Adrenal gland (tissue), 12 donors: Measurements from ENCODE around the gene CTBP2. TPM values are rescaled to one million over a fixed set of nuclear protein-coding genes. Genes with fewer than 3 reads are reported as not detected.

ENCODE experiments used
- DNase-seq, 7 donors: peaks; one replicate each; pipeline ENCODE4 v3.0.0-alpha.2; 2019 to 2020
- H3K27ac ChIP-seq, 5 donors: fragments of 200-600 bp; sonication (generic) in 4 of 5; 1 replicate in 3 of 5; 2 replicates in 2 of 5; pipeline versions ENCODE4 v1.5.1 to v1.8.0; 2016 to 2020; ENCODE audit warnings: mild to moderate bottlenecking in 1 of 5
- H3K27me3 ChIP-seq: fragments of 200-600 bp; 2 replicates; pipeline ENCODE4 v1.8.0; 2021
- H3K36me3 ChIP-seq, 2 donors: fragments of 200-600 bp; replicated peaks in 1 of 2; 1 replicate in 1 of 2; 2 replicates in 1 of 2; pipeline versions ENCODE4 v1.5.1 to v1.8.0; 2018 to 2022
- H3K4me1 ChIP-seq, 2 donors: fragments of 200-600 bp; replicated peaks in 1 of 2; 1 replicate in 1 of 2; 2 replicates in 1 of 2; pipeline versions ENCODE4 v1.5.1 to v1.8.0; 2018 to 2021
- H3K4me3 ChIP-seq, 4 donors: fragments of 200-600 bp; sonication (generic) in 3 of 4; one replicate each; pipeline ENCODE4 v1.5.1; 2016 to 2018
- H3K9me3 ChIP-seq, 3 donors: fragments of 200-600 bp; sonication (generic) in 1 of 3; replicated peaks in 1 of 3; 1 replicate in 2 of 3; 2 replicates in 1 of 3; pipeline versions ENCODE4 v1.5.1 to v1.8.0; 2016 to 2021
- CTCF ChIP-seq, 6 experiments: fragments of 450-650 bp in 4 of 6; fragments of 200-600 bp in 2 of 6; sonication (generic) in 1 of 6; IDR thresholded peaks; 1 replicate in 5 of 6; 2 replicates in 1 of 6; pipeline versions ENCODE4 v1.5.1 to v1.8.0; 2016 to 2021; ENCODE audit warnings: antibody characterized with exemption in 6 of 6, mild to moderate bottlenecking in 2 of 6, moderate library complexity in 1 of 6
- POLR2A ChIP-seq, 2 donors: fragments of 450-650 bp; IDR thresholded peaks; one replicate each; pipeline ENCODE4 v1.6.1; 2017; ENCODE audit warnings: antibody characterized with exemption in 2 of 2, mild to moderate bottlenecking in 2 of 2, moderate library complexity in 1 of 2
- WGBS, 4 donors: extraction: QIAGEN DNeasy Blood & Tissue Kit in 2 of 4; methylation state at CpG; one replicate each; pipeline versions ENCODE4 v1.1.5 to v1.1.7; 2013 to 2017; 5-methylcytosine and 5-hydroxymethylcytosine counted together
- intact Hi-C, 2 donors: fragments of 100-400 bp; cut with DNase I; formaldehyde crosslinking; loops; one replicate each; pipeline versions ENCODE4 v1.14.1 to v1.15.0; 2022 to 2023
- polyA plus RNA-seq, 3 donors: library from polyadenylated mRNA; stranded (reverse); fragments of 200-250 nt in 2 of 3; fragments of 350-450 nt in 1 of 3; fragmentation: Illumina TruSeq in 1 of 3; extraction: RNeasy Lipid Tissue Mini Kit (QIAGEN cat#74804) in 1 of 3; gene quantifications; one replicate each; pipeline ENCODE4 v1.2.3, GENCODE V29; 2013 to 2014
- total RNA-seq, 9 donors: library from RNA; depleted of rRNA in 4 of 9; stranded (reverse); fragments of >200 nt in 4 of 9; fragments of 120-200 nt in 1 of 9; fragmentation: NEBNext Ultra II Directional in 1 of 9; extraction: Animal tissue kit (Norgen Biotek cat#: 25700) in 1 of 9; gene quantifications; one replicate each; pipeline versions ENCODE4 v1.1.0 to v1.2.4, GENCODE V29; 2013 to 2023
- donor health status: healthy with polysubstance abuse.
- donor health status: Bipolar disorder and iron deficiency.
- donor health status: DM: yes; HTN: yes; CAD: no.
- donor health status: DM: no; HTN: no; CAD: no.
- donor health status: DM: no; HTN: no; CAD: no.
- donor health status: DM: yes; HTN: yes; CAD: no.

The CTBP2 gene
- total and polyA plus RNA-seq, 12 donors: 25.3 to 66.5 (median 45.7) TPM

GRCh38 chr10:125107166-125107949, 53.0 kb downstream of the CTBP2 start:
- Histone ChIP-seq H3K27ac (no peak overlapping the region), H3K4me3 (no peak overlapping the region), H3K9me3 (no peaks in the 10 kb centered on the region), H3K27me3 (no peaks in the 10 kb centered on the region), H3K4me1 (peaks cover 0 to 15% of the 10 kb centered on the region in 2 donors), H3K36me3 (peaks cover 0 to 12% of the 10 kb centered on the region in 2 donors)
- intact Hi-C loops: no loop called here
- no peak for TF ChIP-seq CTCF (IDR thresholded peaks at IDR 0.05)
- no peak for TF ChIP-seq POLR2A (IDR thresholded peaks at IDR 0.05)
- WGBS, 4 donors: 83 to 89% (median 87%) methylated on average over 9 to 10 of the region's 10 CpGs
- no peak for DNase-seq

- Histone ChIP-seq H3K36me3 (peaks cover 0 to 12% of the 10 kb centered on the region in 2 donors), H3K9me3 (no peaks in the 10 kb centered on the region), H3K27me3 (no peaks in the 10 kb centered on the region), H3K4me1 (peaks cover 0 to 20% of the 10 kb centered on the region in 2 donors), H3K27ac (no peak overlapping the region), H3K4me3 (no peak overlapping the region)
- intact Hi-C loops: no loop called here
- no peak for DNase-seq
- WGBS, 4 donors: 92 to 98% (median 94%) methylated on average over 9 of the region's 9 CpGs
- no peak for TF ChIP-seq CTCF (IDR thresholded peaks at IDR 0.05)
- TF ChIP-seq POLR2A (IDR thresholded peaks at IDR 0.05): no peak
Observed at GRCh38 chr10:125106586-125106985, 53.8 kb downstream of the CTBP2 start.

- 92 to 99% (median 93%) methylated on average over 8 to 9 of the region's 9 CpGs for WGBS, 4 donors
- H3K36me3 ChIP-seq: peaks cover 0 to 12% of the 10 kb centered on the region in 2 donors
Observed at GRCh38 chr10:125105706-125106255, 54.6 kb downstream of the CTBP2 start.

More at GRCh38 chr10:125105706-125106255, 54.6 kb downstream of the CTBP2 start:
- Histone ChIP-seq H3K4me1 (peaks cover 0 to 12% of the 10 kb centered on the region in 2 donors), H3K9me3 (no peaks in the 10 kb centered on the region), H3K27ac (no peak overlapping the region), H3K27me3 (no peaks in the 10 kb centered on the region), H3K4me3 (no peak overlapping the region)
- TF ChIP-seq CTCF (IDR thresholded peaks at IDR 0.05) (no peak), POLR2A (IDR thresholded peaks at IDR 0.05) (no peak)
- DNase-seq: no peak
- intact Hi-C loops: no loop called here
